GM12878 (cell line): ENCODE data around the gene PIK3R4. TPM values are rescaled to one million over a fixed set of nuclear protein-coding genes. Genes with fewer than 3 reads are reported as not detected.

ENCODE experiments used
- ATAC-seq: fragments of 200-7000 bp; cut with Tn5 transposase; 3 replicates; pipeline ENCODE4 v1.9.1; 2020; ENCODE audit warnings: mild to moderate bottlenecking, moderate library complexity
- BruUV-seq: library from RNA; stranded (reverse); fragments of 400-500 nt; replicated peaks from 2 replicates; lab custom pipeline; 2021; lab: Mats Ljungman, UMichigan
- CTCF ChIA-PET: fragments of 300-600 bp; sonication (Branson Sonifier 250); formaldehyde crosslinking; extraction: SDS; loops from one replicate; lab custom pipeline; 2021; ENCODE audit warnings: inconsistent platforms; lab: Yijun Ruan, JAX
- POLR2A ChIA-PET: fragments of 350-600 bp; formaldehyde crosslinking; extraction: SDS; loops from one replicate; lab custom pipeline; 2021; ENCODE audit warnings: inconsistent platforms; lab: Charles Lee
- RAD21 ChIA-PET: fragments of 300-600 bp; sonication (Branson Sonifier 250); formaldehyde crosslinking; loops from one replicate; lab custom pipeline; 2023; ENCODE audit warnings: antibody characterized with exemption; ENCODE audit not compliant: unreplicated experiment; lab: Charles Lee
- SMC1A ChIA-PET: fragments of 300-600 bp; sonication (Branson Sonifier 250); formaldehyde crosslinking; loops from one replicate; lab custom pipeline; 2023; ENCODE audit not compliant: unreplicated experiment, uncharacterized antibody; lab: Charles Lee
- DNase-seq: peaks from one replicate; pipeline ENCODE4 v3.0.0-alpha.2; 2011; ENCODE audit warnings: low read depth, low spot score
- FAIRE-seq: peaks from 3 replicates; lab custom pipeline; 2011; peaks lifted over from hg19 to GRCh38; lab: Jason Lieb, UNC
- H2AFZ ChIP-seq: 2 replicates; pipeline ENCODE4 v1.6.0; 2011; ENCODE audit warnings: low read depth, low read length, control low read depth; ENCODE audit not compliant: control insufficient read depth
- H3K27ac ChIP-seq: 2 replicates; pipeline ENCODE4 v1.5.1; 2011; ENCODE audit warnings: control low read depth; ENCODE audit not compliant: control insufficient read depth, insufficient read depth
- H3K27me3 ChIP-seq, 2 experiments: replicated peaks in 1 of 2; 2 replicates each; pipeline versions ENCODE4 v1.6.0 to v1.6.1; 2011; ENCODE audit warnings: low read length in 1 of 2; ENCODE audit not compliant: control insufficient read depth in 2 of 2, insufficient read depth in 2 of 2
- H3K36me3 ChIP-seq, 2 experiments: 2 replicates each; pipeline ENCODE4 v1.5.1; 2011; ENCODE audit warnings: low read length in 1 of 2; ENCODE audit not compliant: control insufficient read depth in 2 of 2, insufficient read depth in 2 of 2
- H3K4me1 ChIP-seq: 2 replicates; pipeline ENCODE4 v1.6.1; 2011; ENCODE audit warnings: mild to moderate bottlenecking, low read length, moderate library complexity, mixed read lengths; ENCODE audit not compliant: control insufficient read depth, insufficient read depth
- H3K4me2 ChIP-seq: 2 replicates; pipeline ENCODE4 v1.6.0; 2011; ENCODE audit warnings: control low read depth; ENCODE audit not compliant: control insufficient read depth, insufficient read depth
- H3K4me3 ChIP-seq: fragments of 200-600 bp; sonication (generic); 2 replicates; pipeline ENCODE4 v1.5.1; 2016
- H3K79me2 ChIP-seq: 2 replicates; pipeline ENCODE4 v1.6.0; 2011; ENCODE audit warnings: low read length; ENCODE audit not compliant: control insufficient read depth, insufficient read depth
- H3K9ac ChIP-seq: 2 replicates; pipeline ENCODE4 v1.8.0; 2011; ENCODE audit warnings: low read length, control low read depth, mixed read lengths; ENCODE audit not compliant: control insufficient read depth, insufficient read depth
- H3K9me3 ChIP-seq: replicated peaks from 3 replicates; pipeline ENCODE4 v1.5.1; 2011; ENCODE audit warnings: mild to moderate bottlenecking, low read length; ENCODE audit not compliant: control insufficient read depth, insufficient read depth
- H4K20me1 ChIP-seq: 2 replicates; pipeline ENCODE4 v1.6.0; 2011; ENCODE audit not compliant: control insufficient read depth, insufficient read depth
- ATF3 ChIP-seq: IDR thresholded peaks from 2 replicates; pipeline ENCODE4 v1.6.1; 2011; ENCODE audit warnings: low read depth, mild to moderate bottlenecking, low read length, moderate library complexity, borderline replicate concordance; ENCODE audit errors: extremely low read depth
- BHLHE40 ChIP-seq, 2 experiments: fragments of 450-650 bp in 1 of 2; IDR thresholded peaks; 2 replicates each; pipeline ENCODE4 v1.6.1; 2011 to 2017; ENCODE audit warnings: low read depth in 2 of 2, borderline replicate concordance in 1 of 2, improper control_type of control experiment in 1 of 2, low read length in 1 of 2, mild to moderate bottlenecking in 1 of 2
- E2F8 ChIP-seq: fragments of 450-650 bp; IDR thresholded peaks from 2 replicates; pipeline ENCODE4 v1.6.1; 2018; ENCODE audit warnings: mild to moderate bottlenecking, low read depth, moderate library complexity; ENCODE audit not compliant: partially characterized antibody
- FOS ChIP-seq: IDR thresholded peaks from 3 replicates; pipeline ENCODE4 v1.6.1; 2011; ENCODE audit warnings: borderline replicate concordance; ENCODE audit not compliant: insufficient read length; ENCODE audit errors: extremely low read depth
- HDAC2 ChIP-seq: fragments of 200-600 bp; sonication (generic); IDR thresholded peaks from 2 replicates; pipeline ENCODE4 v1.6.1; 2017
- KAT2A ChIP-seq: conservative IDR thresholded peaks from 2 replicates; pipeline ENCODE4 v1.6.1; 2011; ENCODE audit warnings: low read depth, low read length; ENCODE audit not compliant: control insufficient read depth
- MTA3 ChIP-seq: IDR thresholded peaks from 2 replicates; pipeline ENCODE4 v1.6.1; 2012; ENCODE audit warnings: low read length, inconsistent platforms, borderline replicate concordance
- NBN ChIP-seq: fragments of 450-650 bp; IDR thresholded peaks from 2 replicates; pipeline ENCODE4 v1.6.1; 2016
- NFYA ChIP-seq: IDR thresholded peaks from 2 replicates; pipeline ENCODE4 v1.6.1; 2011; ENCODE audit warnings: low read depth, mild to moderate bottlenecking, low read length, improper control_type of control experiment, borderline replicate concordance
- PBX3 ChIP-seq: IDR thresholded peaks from 2 replicates; pipeline ENCODE4 v1.6.1; 2011; ENCODE audit warnings: mild to moderate bottlenecking, low read depth, low read length, moderate library complexity; ENCODE audit not compliant: insufficient replicate concordance
- ZSCAN29 ChIP-seq: fragments of 450-650 bp; IDR thresholded peaks from 2 replicates; pipeline ENCODE4 v1.6.1; 2017; ENCODE audit warnings: mild to moderate bottlenecking, moderate library complexity
- WGBS: methylation state at CpG from one replicate; pipeline ENCODE4 v1.1.6; 2016; ENCODE audit warnings: low lambda C conversion rate; ENCODE audit not compliant: insufficient replicate concordance, insufficient coverage; ENCODE audit errors: missing lambda C conversion rate; 5-methylcytosine and 5-hydroxymethylcytosine counted together
- in situ Hi-C: fragments of 300-500 bp; cut with MboI; formaldehyde crosslinking; loops from 9 replicates; pipeline ENCODE4 v1.14.3; 2018; ENCODE audit warnings: mixed read lengths
- intact Hi-C: fragments of 100-400 bp; cut with micrococcal nuclease; formaldehyde crosslinking; loops from one replicate; pipeline ENCODE4 v1.14.2; 2022; ENCODE audit not compliant: unreplicated experiment
- polyA plus RNA-seq, 11 experiments: library from polyadenylated mRNA; depleted of rRNA in 4 of 11; unstranded in 6 of 11; stranded (reverse) in 5 of 11; fragments of >200 nt; fragmentation: Nextera tagmentation in 4 of 11; fragmentation: Illumina TruSeq in 1 of 11; extraction: Ambion mirVana in 4 of 11; extraction: Trizol in 1 of 11; gene quantifications; 1 replicate in 1 of 11; 2 replicates in 10 of 11; pipeline versions ENCODE4 v1.2.1 to v1.2.3, GENCODE V29; 2011 to 2016; ENCODE audit warnings: inconsistent platforms in 2 of 11, missing spikeins in 2 of 11, low read depth in 1 of 11
- total RNA-seq, 4 experiments: library from RNA; depleted of rRNA in 3 of 4; stranded (reverse); fragments of >200 nt in 3 of 4; fragmentation: Illumina TruSeq in 1 of 4; extraction: Trizol in 1 of 4; gene quantifications; 2 replicates each; pipeline versions ENCODE4 v1.2.1 to v1.2.3, GENCODE V29; 2013 to 2021

The PIK3R4 gene
- total and polyA plus RNA-seq, 10 of the 15 experiments (the other 5 are each of a cell fraction or from before 2014, with no cell fraction given) = 22.6 to 50.2 (median 31.1) TPM

- intact Hi-C loops = no loop called here
- RAD21 ChIA-PET = interaction anchor here (0.9 kb wide), 1 partner anchor 19 kb away, joined by 3 read pairs; no protein-coding TSS in a partner anchor
- Histone ChIP-seq H3K27me3 (no peaks in the 10 kb centered on the region), H3K36me3 (peaks cover 0 to 4% of the 10 kb centered on the region in 2 experiments; a peak in 2 of 4 replicates)
- TF ChIP-seq FOS (no peak), PBX3 (no peak), HDAC2 (no peak), BHLHE40 (IDR thresholded peaks at IDR 0.05; ENCODE audit: borderline replicate concordance in 1 of 2, low read depth in 2 of 2, low read length in 1 of 2) (no peak), E2F8 (no peak), KAT2A (no peak), ATF3 (no peak), ZSCAN29 (no peak), NBN (no peak), MTA3 (no peak), NFYA (no peak)
- TF ChIP-seq, all 136 proteins: peak for 0
- Histone ChIP-seq H3K4me2 (no peak overlapping the region), H2AFZ (no peak overlapping the region), H4K20me1 (no peaks in the 10 kb centered on the region), H3K79me2 (no peaks in the 10 kb centered on the region), H3K4me1 (no peaks in the 10 kb centered on the region), H3K27ac (no peak overlapping the region), H3K9me3 (no peaks in the 10 kb centered on the region), H3K4me3 (no peak overlapping the region), H3K9ac (no peak overlapping the region)
- ChIA-PET POLR2A (interaction anchor here (0.7 kb wide), 1 partner anchor 15 kb away, joined by 3 read pairs; no protein-coding TSS in a partner anchor), SMC1A (interaction anchor here (1.4 to 1.5 kb wide), 3 partner anchors 9 to 164 kb away, joined by 5 to 6 read pairs (median 6); no protein-coding TSS in a partner anchor), CTCF (no interaction called here)
- 94% methylated on average over 2 of the region's 2 CpGs for WGBS
- FAIRE-seq (no peak), ATAC-seq (no peak), DNase-seq (no peak)
- no TSS peak for BruUV-seq
- in situ Hi-C loops = no loop called here
These were observed 17.5 kb downstream of the PIK3R4 start for GRCh38 chr3:130729154-130729553.
